Kidney epithelial cell (primary cell): Measurements from ENCODE around the gene SERPINA1. TPM values are rescaled to one million over a fixed set of nuclear protein-coding genes. Genes with fewer than 3 reads are reported as not detected.

Source experiments
- DNase-seq: peaks from one replicate; pipeline ENCODE4 v3.0.0-alpha.2; 2010; ENCODE audit warnings: low read depth
- H3K27me3 ChIP-seq: 2 replicates; pipeline ENCODE4 v1.6.0; 2011; ENCODE audit warnings: low read length; ENCODE audit not compliant: control insufficient read depth, insufficient read depth
- H3K36me3 ChIP-seq: 2 replicates; pipeline ENCODE4 v1.5.1; 2011; ENCODE audit warnings: low read length; ENCODE audit not compliant: control insufficient read depth, insufficient read depth
- H3K4me3 ChIP-seq: 2 replicates; pipeline ENCODE4 v1.5.1; 2011; ENCODE audit warnings: low read depth, mild to moderate bottlenecking, control low read depth, low read length
- total RNA-seq: library from RNA; depleted of rRNA; stranded (reverse); fragments of >200 nt; gene quantifications from 2 replicates; pipeline ENCODE4 v1.2.3, GENCODE V29; 2015
- TF ChIP-seq, protein P1 (sequence below): IDR thresholded peaks from 2 replicates; pipeline ENCODE4 v1.5.1; 2011; ENCODE audit warnings: mild to moderate bottlenecking, moderate library complexity, low read length, control low read depth, inconsistent platforms; ENCODE audit not compliant: insufficient read depth, poor library complexity, severe bottlenecking

Gene SERPINA1
- total RNA-seq, 1 donor from 2014 or later = 23.2 TPM

GRCh38 chr14:94368956-94369355, 19.4 kb downstream of the SERPINA1 start:
- no peaks in the 10 kb centered on the region for H3K36me3 ChIP-seq
- H3K4me3 ChIP-seq = no peak overlapping the region
- no peak for DNase-seq
- TF ChIP-seq, protein P1, sequence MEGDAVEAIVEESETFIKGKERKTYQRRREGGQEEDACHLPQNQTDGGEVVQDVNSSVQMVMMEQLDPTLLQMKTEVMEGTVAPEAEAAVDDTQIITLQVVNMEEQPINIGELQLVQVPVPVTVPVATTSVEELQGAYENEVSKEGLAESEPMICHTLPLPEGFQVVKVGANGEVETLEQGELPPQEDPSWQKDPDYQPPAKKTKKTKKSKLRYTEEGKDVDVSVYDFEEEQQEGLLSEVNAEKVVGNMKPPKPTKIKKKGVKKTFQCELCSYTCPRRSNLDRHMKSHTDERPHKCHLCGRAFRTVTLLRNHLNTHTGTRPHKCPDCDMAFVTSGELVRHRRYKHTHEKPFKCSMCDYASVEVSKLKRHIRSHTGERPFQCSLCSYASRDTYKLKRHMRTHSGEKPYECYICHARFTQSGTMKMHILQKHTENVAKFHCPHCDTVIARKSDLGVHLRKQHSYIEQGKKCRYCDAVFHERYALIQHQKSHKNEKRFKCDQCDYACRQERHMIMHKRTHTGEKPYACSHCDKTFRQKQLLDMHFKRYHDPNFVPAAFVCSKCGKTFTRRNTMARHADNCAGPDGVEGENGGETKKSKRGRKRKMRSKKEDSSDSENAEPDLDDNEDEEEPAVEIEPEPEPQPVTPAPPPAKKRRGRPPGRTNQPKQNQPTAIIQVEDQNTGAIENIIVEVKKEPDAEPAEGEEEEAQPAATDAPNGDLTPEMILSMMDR = no peak
- H3K27me3 ChIP-seq = no peaks in the 10 kb centered on the region

- Histone ChIP-seq H3K36me3 (no peaks in the 10 kb centered on the region), H3K4me3 (no peak overlapping the region), H3K27me3 (no peaks in the 10 kb centered on the region)
- TF ChIP-seq, protein P1 = no peak
- no peak for DNase-seq
Observed at GRCh38 chr14:94368243-94368590, 20.2 kb downstream of the SERPINA1 start.

DNA sequence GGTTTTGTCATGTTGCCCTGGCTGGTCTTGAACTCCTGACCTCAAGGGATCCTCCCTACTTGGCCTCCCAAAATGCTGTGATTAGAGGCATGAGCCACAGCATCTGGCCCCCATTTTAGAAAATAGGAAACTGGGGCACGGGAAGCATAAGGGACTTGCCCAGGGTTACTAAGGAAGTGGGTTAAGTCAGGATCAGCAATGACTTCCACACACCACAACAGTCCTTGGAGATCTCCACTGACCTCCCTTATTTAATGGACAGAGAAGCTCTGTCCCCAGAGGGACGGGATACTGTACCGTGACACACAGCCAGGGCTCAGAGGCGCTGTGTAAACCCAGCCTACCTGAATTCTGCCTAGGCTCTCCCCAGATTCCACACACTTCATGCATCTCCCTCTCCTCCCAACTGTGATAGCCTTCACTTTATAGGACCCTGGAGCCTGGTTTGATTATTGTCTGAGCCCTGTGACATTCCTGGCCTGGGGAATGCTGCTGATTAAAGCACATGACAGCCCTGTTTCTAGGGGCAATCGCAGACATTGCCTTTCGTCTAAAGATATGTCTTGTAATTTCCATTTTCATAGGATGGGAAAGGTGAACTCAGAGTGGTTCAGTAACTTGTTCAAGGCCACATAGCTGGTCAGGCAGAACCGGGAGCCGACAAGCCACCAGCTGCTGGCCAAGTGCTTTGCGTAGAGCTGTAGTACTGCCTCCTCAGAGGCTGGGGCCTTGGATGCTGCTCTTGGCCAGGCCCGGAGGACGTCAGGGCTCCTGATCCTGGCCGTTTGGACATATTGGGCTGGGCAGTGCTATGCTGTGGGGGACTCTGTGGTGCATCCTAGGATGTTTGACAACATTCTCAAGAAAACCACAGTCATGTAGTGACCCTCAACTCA, 20.8 kb downstream of the SERPINA1 start:
- TF ChIP-seq, protein P1 = no peak
- DNase-seq = no peak
- Histone ChIP-seq H3K27me3 (no peaks in the 10 kb centered on the region), H3K36me3 (no peaks in the 10 kb centered on the region), H3K4me3 (no peak overlapping the region)

DNA sequence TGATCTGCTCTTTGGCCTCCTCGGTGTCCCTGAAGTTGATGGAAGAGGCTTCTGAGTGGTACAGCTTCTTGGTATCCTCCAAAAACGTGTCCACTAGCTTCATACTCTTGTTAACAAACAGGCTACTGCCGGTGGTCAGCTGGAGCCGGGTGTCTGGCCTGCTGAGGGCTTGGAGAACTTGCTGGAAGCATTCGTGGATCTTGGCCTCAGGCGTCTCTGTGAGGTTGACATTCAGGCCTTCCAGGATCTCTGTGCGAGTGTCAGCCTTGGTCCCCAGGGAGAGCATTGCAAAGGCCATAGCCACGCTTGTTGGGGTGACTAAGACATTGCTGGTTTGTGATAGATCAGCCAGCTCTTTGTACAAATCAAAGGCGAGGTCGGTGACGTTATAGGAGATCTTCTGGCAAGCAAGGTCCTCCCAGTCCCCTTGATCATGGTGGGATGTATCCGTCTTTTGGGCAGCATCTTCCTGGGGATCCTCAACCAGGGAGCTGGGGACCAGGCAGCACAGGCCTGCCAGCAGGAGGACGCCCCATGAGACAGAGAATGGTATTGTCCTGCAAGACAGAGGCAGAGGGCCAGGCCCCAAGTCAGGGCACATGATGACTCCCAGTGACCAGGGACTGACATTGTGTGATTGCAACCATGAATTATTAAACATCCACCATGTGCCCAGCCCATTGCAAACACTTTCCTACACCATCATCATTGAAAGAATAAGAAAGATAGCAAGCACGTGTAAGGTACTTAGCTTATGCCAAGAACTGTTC, 22.1 kb downstream of the SERPINA1 start, which contains the start of gene SERPINA2:
TSS of gene SERPINA2 (minus strand) at position 553 of the 770 bp plus-strand sequence.
- no peak for DNase-seq
- no peaks in the 10 kb centered on the region for H3K27me3 ChIP-seq
- no peak within 1 kb of the TSS for H3K4me3 ChIP-seq
- TF ChIP-seq, protein P1 = no peak
- H3K36me3 ChIP-seq = no peaks in the 10 kb centered on the region

- no peak overlapping the region for H3K4me3 ChIP-seq
- no peaks in the 10 kb centered on the region for H3K36me3 ChIP-seq
- DNase-seq = no peak
- TF ChIP-seq, protein P1 = no peak
- no peaks in the 10 kb centered on the region for H3K27me3 ChIP-seq
Observed at GRCh38 chr14:94365624-94366023, 22.8 kb downstream of the SERPINA1 start.
